BE2C (cell line): ENCODE results near the gene TPM1.

Experiments
- DNase-seq: peaks from one replicate; pipeline ENCODE4 v3.0.0-alpha.2; 2020
- H3K27me3 ChIP-seq: fragments of 250-450 bp; sonication (Bioruptor Pico); 2 replicates; pipeline ENCODE4 v1.5.1; 2020; ENCODE audit warnings: mild to moderate bottlenecking
- H3K36me3 ChIP-seq: fragments of 250-450 bp; sonication (Bioruptor Pico); 2 replicates; pipeline ENCODE4 v1.5.1; 2020; ENCODE audit warnings: mild to moderate bottlenecking
- H3K4me1 ChIP-seq: fragments of 250-450 bp; sonication (Bioruptor Pico); 2 replicates; pipeline ENCODE4 v1.5.1; 2020
- H3K4me3 ChIP-seq: 2 replicates; pipeline ENCODE4 v1.5.1; 2011; ENCODE audit warnings: low read depth, low read length
- H3K9me3 ChIP-seq: fragments of 250-450 bp; sonication (Bioruptor Pico); 2 replicates; pipeline ENCODE4 v1.5.1; 2020
- TF ChIP-seq, protein P1 (sequence below): IDR thresholded peaks from 2 replicates; pipeline ENCODE4 v1.5.1; 2012; ENCODE audit warnings: mild to moderate bottlenecking, low read depth, low read length

The TPM1 gene

GRCh38 chr15:63040954-63041353 lies 1.6 kb upstream of the TPM1 start:
- no peaks in the 10 kb centered on the region for H3K9me3 ChIP-seq
- H3K27me3 ChIP-seq, result no peaks in the 10 kb centered on the region
- H3K36me3 ChIP-seq, result peaks cover 7% of the 10 kb centered on the region; the same call in 1 of the 2 replicates
- no peak overlapping the region; the same call in 1 of the 2 replicates for H3K4me3 ChIP-seq
- peak; percentile 54 for DNase-seq
- H3K4me1 ChIP-seq, result peaks cover 4% of the 10 kb centered on the region; the same call in 1 of the 2 replicates
- TF ChIP-seq, protein P1, sequence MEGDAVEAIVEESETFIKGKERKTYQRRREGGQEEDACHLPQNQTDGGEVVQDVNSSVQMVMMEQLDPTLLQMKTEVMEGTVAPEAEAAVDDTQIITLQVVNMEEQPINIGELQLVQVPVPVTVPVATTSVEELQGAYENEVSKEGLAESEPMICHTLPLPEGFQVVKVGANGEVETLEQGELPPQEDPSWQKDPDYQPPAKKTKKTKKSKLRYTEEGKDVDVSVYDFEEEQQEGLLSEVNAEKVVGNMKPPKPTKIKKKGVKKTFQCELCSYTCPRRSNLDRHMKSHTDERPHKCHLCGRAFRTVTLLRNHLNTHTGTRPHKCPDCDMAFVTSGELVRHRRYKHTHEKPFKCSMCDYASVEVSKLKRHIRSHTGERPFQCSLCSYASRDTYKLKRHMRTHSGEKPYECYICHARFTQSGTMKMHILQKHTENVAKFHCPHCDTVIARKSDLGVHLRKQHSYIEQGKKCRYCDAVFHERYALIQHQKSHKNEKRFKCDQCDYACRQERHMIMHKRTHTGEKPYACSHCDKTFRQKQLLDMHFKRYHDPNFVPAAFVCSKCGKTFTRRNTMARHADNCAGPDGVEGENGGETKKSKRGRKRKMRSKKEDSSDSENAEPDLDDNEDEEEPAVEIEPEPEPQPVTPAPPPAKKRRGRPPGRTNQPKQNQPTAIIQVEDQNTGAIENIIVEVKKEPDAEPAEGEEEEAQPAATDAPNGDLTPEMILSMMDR, result no peak

GRCh38 chr15:63041402-63041973 lies 1.1 kb upstream of the TPM1 start:
- peaks cover 7% of the 10 kb centered on the region; the same call in 1 of the 2 replicates for H3K36me3 ChIP-seq
- H3K4me1 ChIP-seq, result peaks cover 4% of the 10 kb centered on the region; the same call in 1 of the 2 replicates
- TF ChIP-seq, protein P1, result no peak
- no peaks in the 10 kb centered on the region for H3K27me3 ChIP-seq
- H3K9me3 ChIP-seq, result no peaks in the 10 kb centered on the region
- H3K4me3 ChIP-seq, result peak overlapping the region; percentile 88
- DNase-seq, result no peak

DNA sequence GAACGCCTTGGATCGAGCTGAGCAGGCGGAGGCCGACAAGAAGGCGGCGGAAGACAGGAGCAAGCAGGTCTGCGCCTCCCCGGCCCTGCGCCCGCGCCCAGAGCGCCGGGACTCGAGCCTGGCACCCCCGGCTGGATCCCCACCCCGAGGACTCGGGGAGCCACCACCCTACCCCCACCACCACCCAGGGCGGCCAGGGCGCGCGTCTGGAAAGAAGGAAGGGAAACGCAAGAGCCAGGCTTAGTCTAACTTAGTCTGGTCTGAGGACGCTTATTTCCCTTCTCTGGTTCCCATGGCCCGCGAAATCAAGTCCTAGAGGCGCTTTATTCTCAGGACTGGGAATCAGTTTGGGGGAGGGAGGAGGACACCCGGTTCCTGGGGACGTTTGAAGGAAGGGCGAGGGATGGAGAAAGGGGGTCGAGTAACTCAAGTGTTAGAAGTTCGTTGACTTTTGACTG lies 359 bp downstream of the TPM1 start:
- peaks cover 14% of the 10 kb centered on the region for H3K4me1 ChIP-seq
- H3K36me3 ChIP-seq, result peaks cover 7% of the 10 kb centered on the region; the same call in 1 of the 2 replicates
- peak; percentile 34 for DNase-seq
- peak overlapping the region; percentile 88 for H3K4me3 ChIP-seq
- no peaks in the 10 kb centered on the region for H3K27me3 ChIP-seq
- TF ChIP-seq, protein P1, result no peak
- H3K9me3 ChIP-seq, result no peaks in the 10 kb centered on the region

- TF ChIP-seq, protein P1, result no peak
- peaks cover 7% of the 10 kb centered on the region; the same call in 1 of the 2 replicates for H3K36me3 ChIP-seq
- peak overlapping the region; percentile 88 for H3K4me3 ChIP-seq
- DNase-seq, result no peak
- peaks cover 14% of the 10 kb centered on the region for H3K4me1 ChIP-seq
- H3K9me3 ChIP-seq, result no peaks in the 10 kb centered on the region
- H3K27me3 ChIP-seq, result no peaks in the 10 kb centered on the region
Measured at GRCh38 chr15:63043335-63044076, 959 bp downstream of the TPM1 start.

- Histone ChIP-seq H3K27me3 (no peaks in the 10 kb centered on the region), H3K36me3 (peaks cover 7% of the 10 kb centered on the region; the same call in 1 of the 2 replicates), H3K4me3 (peak overlapping the region; percentile 88), H3K4me1 (peaks cover 14% of the 10 kb centered on the region), H3K9me3 (no peaks in the 10 kb centered on the region)
- TF ChIP-seq, protein P1, result no peak
- no peak for DNase-seq
Measured at GRCh38 chr15:63044077-63044644, 1.6 kb downstream of the TPM1 start.
